K562 (cell line): Measurements from ENCODE around the gene SLC25A44.

ENCODE experiments used
- TF ChIP-seq, protein P1 (sequence below): fragments of 450-650 bp; formaldehyde crosslinking; IDR thresholded peaks from 2 replicates; pipeline ENCODE4 v1.4.0; 2020; ENCODE audit warnings: mild to moderate bottlenecking, moderate library complexity
- TF ChIP-seq, protein P2 (sequence below): sonication (generic); formaldehyde crosslinking; IDR thresholded peaks from 2 replicates; pipeline ENCODE4 v1.8.0; 2022; ENCODE audit warnings: missing genetic modification reagents, mild to moderate bottlenecking, moderate library complexity, borderline replicate concordance
- TF ChIP-seq, protein P3 (sequence below): sonication (generic); formaldehyde crosslinking; IDR thresholded peaks from 2 replicates; pipeline ENCODE4 v1.9.0; 2022; ENCODE audit warnings: mild to moderate bottlenecking, missing genetic modification reagents

DNA sequence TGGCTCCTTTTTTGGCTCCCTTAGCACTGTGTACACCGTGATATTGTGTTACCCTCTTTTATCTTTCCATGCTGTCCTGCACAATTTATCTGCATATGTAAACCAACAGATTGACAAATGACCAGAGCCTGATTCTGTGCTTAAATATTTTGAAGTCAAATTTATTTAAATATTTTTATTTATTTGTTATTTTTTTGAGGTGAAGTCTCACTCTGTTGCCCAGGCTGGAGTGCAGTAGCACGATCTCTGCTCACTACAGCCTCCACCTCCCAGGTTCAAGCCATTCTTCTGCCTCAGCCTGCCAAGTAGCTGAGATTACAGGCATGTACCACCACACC, 31.7 kb downstream of the SLC25A44 start:
- TF ChIP-seq, protein P1, sequence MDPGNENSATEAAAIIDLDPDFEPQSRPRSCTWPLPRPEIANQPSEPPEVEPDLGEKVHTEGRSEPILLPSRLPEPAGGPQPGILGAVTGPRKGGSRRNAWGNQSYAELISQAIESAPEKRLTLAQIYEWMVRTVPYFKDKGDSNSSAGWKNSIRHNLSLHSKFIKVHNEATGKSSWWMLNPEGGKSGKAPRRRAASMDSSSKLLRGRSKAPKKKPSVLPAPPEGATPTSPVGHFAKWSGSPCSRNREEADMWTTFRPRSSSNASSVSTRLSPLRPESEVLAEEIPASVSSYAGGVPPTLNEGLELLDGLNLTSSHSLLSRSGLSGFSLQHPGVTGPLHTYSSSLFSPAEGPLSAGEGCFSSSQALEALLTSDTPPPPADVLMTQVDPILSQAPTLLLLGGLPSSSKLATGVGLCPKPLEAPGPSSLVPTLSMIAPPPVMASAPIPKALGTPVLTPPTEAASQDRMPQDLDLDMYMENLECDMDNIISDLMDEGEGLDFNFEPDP (CRISPR knock-in tag) = no peak
- TF ChIP-seq, protein P2, sequence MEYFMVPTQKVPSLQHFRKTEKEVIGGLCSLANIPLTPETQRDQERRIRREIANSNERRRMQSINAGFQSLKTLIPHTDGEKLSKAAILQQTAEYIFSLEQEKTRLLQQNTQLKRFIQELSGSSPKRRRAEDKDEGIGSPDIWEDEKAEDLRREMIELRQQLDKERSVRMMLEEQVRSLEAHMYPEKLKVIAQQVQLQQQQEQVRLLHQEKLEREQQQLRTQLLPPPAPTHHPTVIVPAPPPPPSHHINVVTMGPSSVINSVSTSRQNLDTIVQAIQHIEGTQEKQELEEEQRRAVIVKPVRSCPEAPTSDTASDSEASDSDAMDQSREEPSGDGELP (CRISPR knock-in tag) = no peak
- TF ChIP-seq, protein P3, sequence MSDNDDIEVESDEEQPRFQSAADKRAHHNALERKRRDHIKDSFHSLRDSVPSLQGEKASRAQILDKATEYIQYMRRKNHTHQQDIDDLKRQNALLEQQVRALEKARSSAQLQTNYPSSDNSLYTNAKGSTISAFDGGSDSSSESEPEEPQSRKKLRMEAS (CRISPR knock-in tag) = no peak
